ENCODE data around the gene M1AP.

- TF ChIP-seq EP300 (IDR thresholded peaks at IDR 0.05) (no peak), POLR2A (IDR thresholded peaks at IDR 0.05) (no peak)
Observed at GRCh38 chr2:74567881-74568280, 80.2 kb downstream of the M1AP start.
